Activated T-helper 2 cell treated with anti-CD3 and anti-CD28 coated beads, Interferon-gamma antibody, Interleukin-2, Interleukin-4, amounts not matched to agents 10 μg/mL and 5 μg/mL and 100 μg/mL, durations not matched to agents 14 hours and 24 hours and 36 hours (primary cell): Measurements from ENCODE around the gene LTA4H. TPM values are rescaled to one million over a fixed set of nuclear protein-coding genes. Genes with fewer than 3 reads are reported as not detected.

ENCODE experiments used
- DNase-seq: peaks from one replicate; pipeline ENCODE4 v3.0.0; 2021; ENCODE audit warnings: low spot score
- H3K27ac Mint-ChIP-seq: one replicate; pipeline ENCODE4 v1.8.0; 2021; ENCODE audit warnings: mixed read lengths
- H3K27me3 Mint-ChIP-seq: one replicate; pipeline ENCODE4 v1.8.0; 2021; ENCODE audit warnings: low read depth, mixed read lengths
- H3K36me3 Mint-ChIP-seq: one replicate; pipeline ENCODE4 v1.8.0; 2021; ENCODE audit warnings: low read depth, mixed read lengths
- H3K4me1 Mint-ChIP-seq: one replicate; pipeline ENCODE4 v1.8.0; 2021; ENCODE audit warnings: low read depth, mixed read lengths
- H3K4me3 Mint-ChIP-seq: one replicate; pipeline ENCODE4 v1.8.0; 2021; ENCODE audit warnings: low read depth, mild to moderate bottlenecking, moderate library complexity, mixed read lengths
- H3K9me3 Mint-ChIP-seq: one replicate; pipeline ENCODE4 v1.8.0; 2021; ENCODE audit warnings: mixed read lengths
- intact Hi-C: fragments of 100-400 bp; cut with micrococcal nuclease; formaldehyde crosslinking; loops from one replicate; pipeline ENCODE4 v1.15.1; 2023
- total RNA-seq: library from RNA; stranded (reverse); gene quantifications from 2 replicates; pipeline ENCODE4 v1.2.3, GENCODE V29; 2022

LTA4H gene
- total RNA-seq, 1 donor from 2014 or later: 65.2 TPM

DNA sequence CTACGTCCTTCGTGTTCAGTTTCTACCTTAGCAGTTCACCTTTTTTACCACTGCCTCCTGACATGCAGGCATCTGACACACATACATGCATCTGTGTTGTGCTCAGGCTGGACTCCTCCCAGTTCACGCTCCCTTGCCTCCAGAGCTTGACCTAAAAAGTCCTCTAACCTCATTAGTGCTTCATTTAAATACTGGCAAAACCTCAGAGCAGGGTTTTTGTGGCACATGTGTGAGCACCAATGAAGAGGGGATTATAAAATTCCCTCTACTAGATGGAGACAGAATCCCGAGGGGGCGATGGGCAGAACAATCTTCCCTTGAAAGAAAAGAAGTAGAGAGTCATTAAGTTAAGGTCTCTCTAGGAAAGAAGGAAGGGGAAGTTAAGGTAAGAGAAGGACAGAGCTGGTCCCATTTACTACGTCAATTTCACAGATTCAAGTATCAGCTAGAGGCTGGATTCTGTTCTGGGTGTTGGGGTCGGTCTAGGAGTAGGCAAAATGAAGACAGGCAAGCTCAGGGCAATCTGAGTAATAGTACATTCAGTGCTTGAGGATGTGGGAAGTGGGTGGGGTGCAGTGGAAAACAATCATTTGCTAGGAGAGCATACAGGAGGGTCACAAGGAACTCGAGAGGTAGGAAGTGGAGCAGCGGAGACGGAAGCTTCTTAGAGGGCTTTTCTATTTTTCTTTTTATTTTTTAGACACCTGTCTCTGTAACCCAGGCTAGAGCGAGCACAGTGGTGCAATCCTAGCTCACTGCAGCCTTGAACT lies 46.7 kb downstream of the LTA4H start:
- DNase-seq: no peak
- no peak overlapping the region for H3K4me3 Mint-ChIP-seq
- no peaks in the 10 kb centered on the region for H3K4me1 Mint-ChIP-seq
- H3K9me3 Mint-ChIP-seq: no peaks in the 10 kb centered on the region
- H3K27me3 Mint-ChIP-seq: peaks cover 12% of the 10 kb centered on the region
- no peaks in the 10 kb centered on the region for H3K36me3 Mint-ChIP-seq
- no peak overlapping the region for H3K27ac Mint-ChIP-seq
- intact Hi-C loops: no loop called here

DNA sequence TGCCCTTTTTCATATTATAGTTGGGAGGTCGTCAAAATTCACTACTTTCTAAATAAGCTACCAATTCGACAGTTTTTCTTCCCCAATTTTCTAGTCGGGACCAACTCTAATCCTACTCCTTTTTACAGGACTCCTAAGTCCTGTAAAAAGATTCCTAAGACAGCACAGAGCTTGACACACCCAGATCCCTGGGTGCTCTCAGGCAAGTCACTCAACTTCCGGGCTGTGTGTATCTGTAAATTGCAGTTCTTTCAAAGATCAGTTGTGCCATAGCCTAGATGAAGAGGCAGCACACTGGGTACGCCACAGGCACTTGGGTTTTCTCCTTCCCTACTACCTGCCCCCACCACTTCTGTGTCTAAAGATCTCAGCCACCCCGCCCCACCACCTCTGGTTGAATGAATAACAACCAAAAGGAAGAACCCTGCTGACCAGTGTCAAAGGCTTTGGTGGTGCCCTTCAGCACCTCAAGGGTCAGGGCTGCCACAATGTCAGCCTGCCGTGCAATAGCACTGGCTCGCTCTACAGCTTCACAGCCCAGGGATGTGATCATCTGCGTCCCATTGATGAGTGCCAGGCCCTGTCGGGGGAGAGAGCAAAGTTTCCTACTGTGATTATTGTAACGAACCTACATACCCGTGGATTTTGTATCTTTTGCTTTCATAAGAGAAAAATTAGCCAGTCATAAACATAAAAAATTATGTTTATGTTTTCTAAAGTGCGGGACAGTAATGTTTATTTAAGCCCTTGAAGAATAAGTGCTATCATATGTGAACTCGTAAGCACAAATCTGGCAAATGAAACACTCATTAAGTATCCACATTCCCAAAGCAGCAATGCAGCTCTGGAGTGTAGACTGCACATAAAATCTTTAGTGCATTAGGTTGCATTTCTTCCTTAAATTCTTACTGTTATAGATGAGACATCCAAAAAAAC lies 48.5 kb downstream of the LTA4H start:
- H3K27ac Mint-ChIP-seq: no peak overlapping the region
- no peaks in the 10 kb centered on the region for H3K4me1 Mint-ChIP-seq
- H3K4me3 Mint-ChIP-seq: no peak overlapping the region
- H3K36me3 Mint-ChIP-seq: no peaks in the 10 kb centered on the region
- intact Hi-C loops: no loop called here
- DNase-seq: no peak
- H3K9me3 Mint-ChIP-seq: no peaks in the 10 kb centered on the region
- peaks cover 6% of the 10 kb centered on the region for H3K27me3 Mint-ChIP-seq

DNA sequence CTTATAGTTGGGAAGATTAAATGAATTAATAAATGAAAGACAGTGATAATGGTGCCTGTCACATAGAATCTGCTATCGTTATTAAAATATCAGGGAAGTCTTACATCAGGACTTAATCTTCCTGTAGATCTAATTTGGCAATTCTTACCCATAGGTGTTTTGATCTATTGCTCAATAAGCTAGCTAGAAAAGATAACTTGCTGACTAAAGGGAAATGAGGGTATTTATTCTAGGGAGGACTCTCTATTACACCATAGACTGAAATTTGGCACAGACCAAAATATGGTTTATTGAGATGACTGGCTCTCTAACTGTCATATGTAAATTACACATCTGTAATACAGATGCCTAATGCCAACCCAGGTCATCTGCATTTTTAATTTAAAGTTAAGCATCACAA lies 50.7 kb downstream of the LTA4H start:
- Mint-ChIP-seq H3K4me3 (no peak overlapping the region), H3K27me3 (peaks cover 6% of the 10 kb centered on the region), H3K27ac (no peak overlapping the region), H3K36me3 (no peaks in the 10 kb centered on the region), H3K9me3 (no peaks in the 10 kb centered on the region), H3K4me1 (no peaks in the 10 kb centered on the region)
- intact Hi-C loops: no loop called here
- DNase-seq: no peak

DNA sequence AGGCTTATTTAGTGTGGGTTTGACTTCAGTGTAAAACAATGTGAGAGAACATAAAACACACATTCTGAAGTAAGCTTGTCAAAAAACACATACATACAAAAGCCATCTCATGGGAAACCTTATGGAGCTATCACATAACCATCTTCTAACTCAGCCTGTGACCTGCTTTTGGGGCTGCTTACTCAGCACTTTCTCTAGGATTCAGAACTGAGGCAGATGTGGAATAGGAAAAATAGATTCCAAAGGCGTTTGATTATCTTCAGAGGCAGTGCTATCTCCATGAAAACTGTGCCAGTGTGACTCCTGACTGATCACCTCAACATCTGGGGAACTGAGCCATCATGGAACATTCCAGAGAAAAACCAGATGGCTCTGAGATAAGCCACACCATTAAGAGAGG lies 52.8 kb downstream of the LTA4H start:
- Mint-ChIP-seq H3K27ac (no peak overlapping the region), H3K36me3 (no peaks in the 10 kb centered on the region), H3K4me3 (no peak overlapping the region), H3K27me3 (no peaks in the 10 kb centered on the region), H3K4me1 (no peaks in the 10 kb centered on the region), H3K9me3 (no peaks in the 10 kb centered on the region)
- intact Hi-C loops: no loop called here
- DNase-seq: no peak

DNA sequence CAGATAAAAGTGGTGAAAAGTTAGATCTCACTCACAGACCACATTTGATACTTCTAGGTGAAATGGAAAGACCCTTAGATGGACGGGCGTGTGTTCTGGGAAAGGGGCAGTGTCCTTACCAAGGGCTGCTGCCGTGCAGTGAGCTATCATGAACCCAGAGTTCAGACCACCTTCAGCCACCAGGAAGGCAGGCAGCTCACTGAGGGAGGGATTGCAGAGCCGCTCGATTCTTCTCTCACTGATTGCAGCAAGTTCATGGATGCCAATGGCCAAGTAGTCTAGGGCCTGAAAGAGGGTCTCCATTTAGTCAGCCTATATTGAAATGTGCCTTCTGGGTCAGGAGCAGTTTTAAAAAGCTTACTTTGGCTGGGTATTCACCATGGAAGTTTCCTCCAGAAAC lies 55.0 kb downstream of the LTA4H start:
- no peaks in the 10 kb centered on the region for H3K36me3 Mint-ChIP-seq
- intact Hi-C loops: no loop called here
- H3K27ac Mint-ChIP-seq: no peak overlapping the region
- DNase-seq: no peak
- no peaks in the 10 kb centered on the region for H3K4me1 Mint-ChIP-seq
- H3K27me3 Mint-ChIP-seq: no peaks in the 10 kb centered on the region
- no peak overlapping the region for H3K4me3 Mint-ChIP-seq
- H3K9me3 Mint-ChIP-seq: no peaks in the 10 kb centered on the region

DNA sequence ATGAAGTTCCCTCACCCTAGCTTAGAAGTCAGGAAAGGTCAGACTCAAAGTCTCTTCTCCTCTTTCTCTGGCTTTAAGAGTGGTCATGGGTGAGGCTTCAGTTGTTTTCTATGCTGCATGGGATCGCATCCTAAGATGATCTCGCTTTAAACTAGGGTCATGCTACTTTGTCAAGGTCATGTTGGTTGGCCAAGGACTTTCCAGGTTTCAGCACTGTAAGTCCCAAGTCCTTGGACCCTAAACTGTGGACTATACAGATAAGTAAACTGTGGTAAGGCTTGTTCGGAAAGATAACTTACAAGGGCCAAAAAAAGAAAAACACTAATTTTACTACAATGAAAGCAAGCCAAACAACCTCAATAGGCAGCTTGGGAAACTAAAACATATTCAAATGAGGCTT lies 56.6 kb downstream of the LTA4H start:
- no peak overlapping the region for H3K4me3 Mint-ChIP-seq
- no peak overlapping the region for H3K27ac Mint-ChIP-seq
- no peak for DNase-seq
- no peaks in the 10 kb centered on the region for H3K27me3 Mint-ChIP-seq
- no peaks in the 10 kb centered on the region for H3K9me3 Mint-ChIP-seq
- no peaks in the 10 kb centered on the region for H3K36me3 Mint-ChIP-seq
- intact Hi-C loops: no loop called here
- H3K4me1 Mint-ChIP-seq: no peaks in the 10 kb centered on the region

DNA sequence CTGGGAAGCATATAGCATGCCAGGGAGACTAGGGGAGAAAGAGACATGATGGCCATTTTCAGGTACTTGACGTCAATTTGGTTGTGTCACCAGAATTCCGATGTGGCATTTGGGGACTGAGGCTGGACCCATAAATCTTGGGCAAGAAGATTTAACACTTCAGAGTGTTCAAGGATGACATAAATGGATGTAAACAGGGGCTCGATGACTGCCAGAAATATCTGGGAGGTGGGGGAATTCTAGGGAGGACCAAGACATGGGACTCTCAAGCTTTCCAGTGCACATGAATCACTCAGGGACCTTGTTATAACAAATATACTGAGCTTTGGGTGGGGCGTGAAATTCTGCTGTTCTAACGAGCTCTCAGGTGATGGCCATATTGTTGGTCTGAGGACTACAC lies 57.0 kb downstream of the LTA4H start:
- no peaks in the 10 kb centered on the region for H3K4me1 Mint-ChIP-seq
- H3K27me3 Mint-ChIP-seq: no peaks in the 10 kb centered on the region
- no peak overlapping the region for H3K4me3 Mint-ChIP-seq
- intact Hi-C loops: no loop called here
- no peak for DNase-seq
- no peaks in the 10 kb centered on the region for H3K36me3 Mint-ChIP-seq
- no peak overlapping the region for H3K27ac Mint-ChIP-seq
- H3K9me3 Mint-ChIP-seq: no peaks in the 10 kb centered on the region

DNA sequence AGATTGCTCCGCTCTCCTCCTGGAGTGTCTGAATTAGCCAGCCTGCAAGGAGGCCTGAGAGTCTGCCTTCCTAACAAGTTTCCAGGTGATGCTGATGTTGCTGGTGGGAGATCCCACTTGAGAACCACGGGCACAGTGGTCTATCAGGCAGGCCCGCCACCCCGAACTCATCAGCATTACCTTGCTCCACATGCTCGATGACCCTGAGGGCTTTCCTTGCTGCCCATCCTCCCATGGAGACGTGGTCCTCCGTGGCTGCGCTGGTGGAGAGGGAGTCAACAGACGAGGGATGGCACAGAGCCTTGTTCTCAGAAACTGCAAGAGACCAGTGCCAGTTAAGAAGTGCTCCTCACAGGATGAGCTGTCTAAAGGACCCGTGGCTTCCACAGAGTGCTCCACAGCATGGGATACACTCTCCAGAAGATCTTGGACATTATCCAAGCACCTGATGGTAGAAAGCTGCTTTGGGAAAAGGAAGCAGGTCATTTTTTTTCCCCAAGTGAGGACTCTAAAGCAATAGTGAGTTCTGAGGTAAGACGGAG lies 57.6 kb downstream of the LTA4H start:
- no peaks in the 10 kb centered on the region for H3K4me1 Mint-ChIP-seq
- H3K9me3 Mint-ChIP-seq: no peaks in the 10 kb centered on the region
- no peak for DNase-seq
- no peaks in the 10 kb centered on the region for H3K36me3 Mint-ChIP-seq
- no peak overlapping the region for H3K27ac Mint-ChIP-seq
- intact Hi-C loops: no loop called here
- H3K4me3 Mint-ChIP-seq: no peak overlapping the region
- no peaks in the 10 kb centered on the region for H3K27me3 Mint-ChIP-seq

DNA sequence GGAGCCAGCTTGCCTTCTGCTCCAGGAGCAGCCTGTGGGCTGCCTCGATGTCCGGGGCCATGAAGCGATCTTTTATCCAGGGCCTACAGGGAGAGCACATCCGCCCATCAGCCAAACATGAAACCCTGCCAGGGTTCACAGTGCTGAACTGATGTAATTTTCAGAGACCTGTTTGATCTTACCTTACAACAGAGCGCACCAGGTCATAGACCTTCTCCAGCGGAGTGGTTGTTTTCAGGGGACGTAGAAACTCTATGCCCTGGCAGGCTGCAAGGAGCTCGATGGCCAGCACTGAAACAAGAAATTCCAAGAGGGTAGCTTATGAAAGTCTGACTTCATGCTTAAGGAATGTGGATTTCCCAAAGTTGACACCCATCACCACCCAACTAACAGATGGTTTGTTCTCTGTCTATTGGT lies 59.0 kb downstream of the LTA4H start:
- no peaks in the 10 kb centered on the region for H3K4me1 Mint-ChIP-seq
- H3K27me3 Mint-ChIP-seq: no peaks in the 10 kb centered on the region
- no peaks in the 10 kb centered on the region for H3K9me3 Mint-ChIP-seq
- intact Hi-C loops: no loop called here
- no peak overlapping the region for H3K27ac Mint-ChIP-seq
- no peak overlapping the region for H3K4me3 Mint-ChIP-seq
- DNase-seq: no peak
- no peaks in the 10 kb centered on the region for H3K36me3 Mint-ChIP-seq

DNA sequence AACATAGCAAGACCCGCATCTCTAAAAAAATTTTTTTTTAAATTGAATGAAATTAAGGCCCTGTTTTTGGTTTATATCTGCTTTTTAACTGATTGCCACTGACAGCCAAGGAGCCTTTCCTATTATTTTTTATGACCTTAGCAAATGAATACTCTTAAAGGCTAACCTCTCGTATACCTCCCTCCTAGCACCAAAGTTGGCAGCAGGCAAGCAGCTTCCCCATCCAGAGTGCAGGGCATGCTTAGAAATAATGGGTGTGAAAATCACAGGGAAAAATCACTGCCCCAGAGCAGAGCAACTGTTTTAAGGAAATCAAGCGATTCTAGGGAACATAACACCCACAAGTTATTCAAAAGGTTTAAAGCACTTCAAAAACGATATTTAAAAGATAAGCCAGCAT lies 59.9 kb downstream of the LTA4H start:
- Mint-ChIP-seq H3K4me1 (no peaks in the 10 kb centered on the region), H3K36me3 (no peaks in the 10 kb centered on the region), H3K4me3 (no peak overlapping the region), H3K27ac (no peak overlapping the region), H3K27me3 (no peaks in the 10 kb centered on the region), H3K9me3 (no peaks in the 10 kb centered on the region)
- no peak for DNase-seq
- intact Hi-C loops: no loop called here

DNA sequence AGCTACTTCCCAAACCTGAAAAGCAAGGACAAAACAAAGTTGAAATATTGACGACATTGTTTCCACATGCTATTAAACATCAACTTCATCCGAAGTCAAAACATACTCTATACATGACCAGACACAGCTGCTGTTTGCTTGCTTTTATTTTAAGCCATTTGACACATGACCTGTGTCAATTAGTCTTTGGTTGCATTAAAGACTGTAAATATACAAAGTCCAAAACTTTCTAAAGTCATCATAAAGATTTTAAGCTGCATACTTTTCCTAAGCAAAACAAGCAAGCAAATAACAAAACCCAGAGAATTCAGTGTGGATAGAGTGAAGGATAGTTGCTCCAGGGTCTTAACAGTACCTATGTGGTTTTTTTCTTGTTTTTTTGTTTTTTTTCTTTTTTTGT lies 61.0 kb downstream of the LTA4H start:
- no peak for DNase-seq
- H3K9me3 Mint-ChIP-seq: no peaks in the 10 kb centered on the region
- H3K27me3 Mint-ChIP-seq: no peaks in the 10 kb centered on the region
- H3K36me3 Mint-ChIP-seq: no peaks in the 10 kb centered on the region
- H3K4me3 Mint-ChIP-seq: no peak overlapping the region
- no peak overlapping the region for H3K27ac Mint-ChIP-seq
- intact Hi-C loops: no loop called here
- no peaks in the 10 kb centered on the region for H3K4me1 Mint-ChIP-seq

DNA sequence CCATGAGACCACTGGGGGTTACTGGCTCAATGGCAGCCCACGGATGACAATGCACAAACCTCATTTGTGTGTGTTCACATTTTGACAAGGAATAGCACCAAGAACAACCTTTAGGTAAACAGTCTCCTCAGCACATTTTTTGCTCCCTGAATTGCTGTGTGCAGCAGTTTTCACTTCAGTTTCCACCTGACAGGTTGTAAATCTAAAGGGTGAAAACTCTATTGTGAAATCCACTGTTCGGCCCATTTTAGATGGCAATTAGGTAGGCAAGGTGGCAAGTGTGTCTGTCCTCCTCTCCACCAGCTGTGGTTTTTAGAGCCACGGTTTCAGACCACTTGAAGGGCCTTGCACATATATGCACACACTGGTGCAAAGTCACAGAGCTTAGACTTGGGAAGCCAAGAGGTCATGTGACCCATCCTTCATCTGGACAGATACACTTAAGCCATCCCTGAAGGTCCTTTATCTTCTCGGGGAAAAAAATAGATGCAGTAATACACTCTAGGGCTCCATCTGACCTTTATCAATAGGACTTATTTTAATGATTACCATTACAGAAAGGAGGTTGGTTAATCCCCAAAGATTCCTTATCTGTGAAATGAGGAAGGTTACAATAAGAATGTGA lies 62.4 kb downstream of the LTA4H start:
- H3K27ac Mint-ChIP-seq: no peak overlapping the region
- no peak overlapping the region for H3K4me3 Mint-ChIP-seq
- no peaks in the 10 kb centered on the region for H3K4me1 Mint-ChIP-seq
- H3K27me3 Mint-ChIP-seq: no peaks in the 10 kb centered on the region
- no peaks in the 10 kb centered on the region for H3K9me3 Mint-ChIP-seq
- intact Hi-C loops: no loop called here
- no peaks in the 10 kb centered on the region for H3K36me3 Mint-ChIP-seq
- no peak for DNase-seq

DNA sequence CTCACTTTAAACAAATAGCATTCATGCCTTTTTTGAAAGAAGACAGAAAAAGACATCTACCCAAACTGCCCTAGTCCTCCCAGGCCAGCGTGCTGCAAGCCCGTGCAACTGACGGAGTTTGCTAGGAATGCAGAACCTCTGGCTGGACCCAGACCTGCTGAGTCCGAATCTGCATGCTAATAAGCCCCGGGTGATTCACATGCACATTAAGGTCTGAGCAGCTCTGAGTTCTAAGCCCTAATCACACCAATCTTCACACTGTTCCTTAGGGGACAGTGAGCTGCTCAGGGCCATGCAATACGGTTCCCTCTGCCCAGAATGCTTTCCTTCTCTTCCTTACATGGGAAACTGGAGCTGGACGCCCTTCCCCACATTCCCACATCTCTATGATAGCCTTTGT lies 64.5 kb downstream of the LTA4H start:
- Mint-ChIP-seq H3K36me3 (no peaks in the 10 kb centered on the region), H3K9me3 (no peaks in the 10 kb centered on the region), H3K27me3 (no peaks in the 10 kb centered on the region), H3K4me3 (no peak overlapping the region), H3K4me1 (no peaks in the 10 kb centered on the region), H3K27ac (no peak overlapping the region)
- intact Hi-C loops: no loop called here
- DNase-seq: no peak
